Measurements from ENCODE around the gene TMEM214.

GRCh38 chr2:27078267-27079194 lies 45.8 kb downstream of the TMEM214 start, which contains the start of gene EMILIN1:
- TF ChIP-seq EZH2 (IDR thresholded peaks at IDR 0.05; ENCODE audit: insufficient read depth, poor library complexity, severe bottlenecking): no peak
- no peak for TF ChIP-seq EZH2phosphoT487 (IDR thresholded peaks at IDR 0.05; ENCODE audit: insufficient read depth, low read depth)
